Eye (tissue), 1 donor: ENCODE data around the gene DACH1.

Experiments used
- DNase-seq: peaks from one replicate; pipeline ENCODE4 v3.0.0-alpha.2; 2015

The DACH1 gene

DNA sequence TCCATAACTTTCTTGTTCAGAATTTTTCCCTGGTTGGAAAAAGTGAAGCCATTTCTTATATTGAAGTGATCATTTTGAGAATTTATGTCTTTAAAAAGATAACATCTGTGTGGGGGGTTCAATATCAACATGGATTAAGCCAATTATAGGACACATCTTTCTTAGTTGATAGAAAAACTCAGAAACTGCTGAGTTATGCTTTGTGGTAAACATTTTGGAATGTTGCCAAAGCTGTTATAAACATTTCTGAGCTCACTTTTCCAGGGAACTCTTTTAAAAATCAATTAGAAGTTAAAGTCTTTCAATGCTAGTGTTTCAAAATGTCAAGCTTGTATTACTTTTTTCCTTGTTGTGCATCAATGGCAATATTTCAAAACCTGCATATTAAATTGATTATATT is 248.8 kb downstream of the DACH1 start:
- no peak for DNase-seq

DNA sequence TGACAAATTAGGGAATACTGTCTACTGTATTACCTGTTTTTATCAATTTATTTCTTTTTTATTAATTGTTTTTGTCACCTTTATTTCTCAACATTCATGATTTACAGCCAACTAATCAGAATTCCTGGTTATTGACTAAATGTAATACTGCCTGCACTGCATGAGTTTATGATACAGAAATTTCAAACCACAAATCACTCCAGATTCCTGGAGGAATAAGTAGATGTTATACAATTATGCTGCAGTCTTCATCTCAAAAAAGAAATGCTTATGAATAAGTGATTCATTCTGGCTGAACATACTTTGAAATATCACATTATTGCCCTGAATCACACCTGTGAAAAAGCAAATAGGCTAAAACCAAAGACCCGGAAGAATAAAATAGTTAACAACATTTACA is 249.7 kb downstream of the DACH1 start:
- DNase-seq = no peak

GRCh38 chr13:71613066-71613745 is 253.8 kb downstream of the DACH1 start:
- DNase-seq = no peak

DNA sequence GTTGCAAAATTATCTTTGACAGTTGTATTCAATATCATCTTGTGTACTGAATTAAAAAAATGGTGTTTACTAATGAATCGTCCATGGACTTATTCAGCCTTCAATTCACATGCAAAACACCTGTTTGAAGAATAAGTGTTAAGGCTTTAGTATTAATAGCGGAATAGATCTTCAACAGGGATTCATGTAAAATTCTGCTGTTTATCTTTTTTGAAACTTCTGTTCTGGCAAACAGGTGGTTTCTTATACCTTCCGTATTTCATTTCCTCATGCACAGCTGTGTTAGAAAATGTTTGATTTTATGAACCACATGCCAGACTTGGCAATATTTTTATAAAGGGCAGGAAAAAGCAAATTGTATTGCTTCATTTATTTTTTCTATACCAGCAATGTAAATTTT is 255.7 kb downstream of the DACH1 start:
- DNase-seq = no peak

- no peak for DNase-seq
Measured at GRCh38 chr13:71610876-71611275, 256.1 kb downstream of the DACH1 start.

- DNase-seq = no peak
Measured at GRCh38 chr13:71609271-71609670, 257.7 kb downstream of the DACH1 start.

- no peak for DNase-seq
Measured at GRCh38 chr13:71607575-71607974, 259.4 kb downstream of the DACH1 start.

DNA sequence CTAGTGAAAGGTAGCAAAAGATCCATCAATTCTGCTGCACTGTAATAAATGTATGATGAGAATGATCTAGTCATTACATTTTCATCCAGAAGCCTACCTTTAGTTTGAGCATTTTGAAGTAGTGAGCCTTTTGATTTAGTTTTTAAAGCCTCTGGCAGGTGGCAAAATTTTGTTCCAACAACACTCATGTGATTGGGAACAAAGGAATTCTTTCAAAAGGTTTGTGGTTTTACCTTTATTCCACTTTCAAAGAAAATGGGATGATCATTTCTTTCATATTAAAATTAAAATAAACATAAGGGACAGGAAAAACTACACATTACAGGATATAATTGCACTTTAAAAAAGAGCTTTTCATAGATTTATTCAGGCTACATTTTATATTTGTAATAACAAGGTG is 260.2 kb downstream of the DACH1 start:
- no peak for DNase-seq

GRCh38 chr13:71605744-71606143 is 261.3 kb downstream of the DACH1 start:
- no peak for DNase-seq

GRCh38 chr13:71603255-71603654 is 263.7 kb downstream of the DACH1 start:
- DNase-seq = no peak

- peak; percentile 43 for DNase-seq
Measured at GRCh38 chr13:71602344-71602743, 264.7 kb downstream of the DACH1 start.

DNA sequence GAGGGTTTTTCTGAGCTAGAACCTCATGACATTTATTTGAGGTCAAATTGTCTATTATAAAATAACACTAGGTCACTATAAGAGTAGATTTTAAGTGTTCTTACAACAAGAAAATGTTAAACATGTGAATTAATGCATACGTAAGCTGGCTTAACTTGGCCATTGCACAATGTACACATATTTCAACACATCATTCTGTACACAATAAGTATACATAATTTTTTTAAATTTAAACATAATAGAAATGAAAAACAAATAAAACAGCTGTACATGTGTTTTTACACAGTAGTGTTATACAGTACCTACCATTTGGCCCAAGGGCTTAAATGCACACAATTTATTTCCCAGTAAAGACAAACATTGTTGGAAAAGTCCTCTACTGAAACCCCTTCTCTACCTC is 269.9 kb downstream of the DACH1 start:
- no peak for DNase-seq

GRCh38 chr13:71596116-71596515 is 270.9 kb downstream of the DACH1 start:
- no peak for DNase-seq

GRCh38 chr13:71593566-71593965 is 273.4 kb downstream of the DACH1 start:
- no peak for DNase-seq

- no peak for DNase-seq
Measured at GRCh38 chr13:71591374-71591773, 275.6 kb downstream of the DACH1 start.

DNA sequence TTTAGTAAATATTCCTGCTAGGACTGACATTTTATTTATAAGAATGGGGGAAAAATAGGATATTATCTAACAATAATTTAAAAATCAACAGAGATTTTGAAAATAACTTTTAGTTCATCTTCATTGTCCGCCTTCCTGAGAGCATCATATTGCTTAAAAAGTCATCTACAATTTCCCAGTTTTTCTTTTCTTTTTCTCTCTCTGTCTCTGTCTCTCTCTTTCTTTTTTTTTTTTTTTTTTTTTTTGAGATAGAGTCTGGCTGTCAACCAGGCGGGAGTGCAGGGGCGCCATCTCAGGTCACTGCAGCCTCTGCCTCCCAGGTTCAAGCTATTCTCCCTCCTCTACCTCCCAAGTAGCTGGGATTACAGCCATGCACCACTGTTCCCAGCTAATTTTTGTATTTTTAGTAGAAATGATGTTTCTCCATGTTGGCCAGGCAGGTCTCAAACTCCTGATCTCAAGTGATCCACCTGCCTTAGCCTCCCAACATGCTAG is 276.3 kb downstream of the DACH1 start:
- no peak for DNase-seq

- peak; percentile 54 for DNase-seq
Measured at GRCh38 chr13:71589032-71589431, 278.0 kb downstream of the DACH1 start.

DNA sequence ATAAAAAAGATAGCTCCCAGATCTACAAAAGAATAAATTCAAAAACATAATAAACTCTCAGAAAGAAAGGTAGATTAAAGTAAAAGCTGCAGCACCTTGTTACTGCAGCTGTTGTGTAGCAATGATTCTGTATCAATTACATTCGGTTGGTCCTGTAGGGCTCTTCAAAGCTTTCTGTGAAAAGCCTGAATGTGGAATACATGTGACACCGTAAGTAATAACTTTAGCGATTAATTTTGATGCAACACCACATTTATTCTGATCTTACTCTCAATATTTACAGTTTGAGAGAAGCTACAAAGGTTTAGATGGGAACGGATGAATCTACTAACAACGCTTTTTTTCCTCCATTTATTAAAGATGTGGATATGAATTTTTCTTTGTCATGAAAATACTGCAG is 279.2 kb downstream of the DACH1 start:
- DNase-seq = peak; percentile 52

GRCh38 chr13:71587193-71587592 is 279.8 kb downstream of the DACH1 start:
- DNase-seq = no peak

- DNase-seq = peak; percentile 69
Measured at GRCh38 chr13:71583581-71583980, 283.4 kb downstream of the DACH1 start.

GRCh38 chr13:71580614-71581013 is 286.4 kb downstream of the DACH1 start:
- DNase-seq = no peak

DNA sequence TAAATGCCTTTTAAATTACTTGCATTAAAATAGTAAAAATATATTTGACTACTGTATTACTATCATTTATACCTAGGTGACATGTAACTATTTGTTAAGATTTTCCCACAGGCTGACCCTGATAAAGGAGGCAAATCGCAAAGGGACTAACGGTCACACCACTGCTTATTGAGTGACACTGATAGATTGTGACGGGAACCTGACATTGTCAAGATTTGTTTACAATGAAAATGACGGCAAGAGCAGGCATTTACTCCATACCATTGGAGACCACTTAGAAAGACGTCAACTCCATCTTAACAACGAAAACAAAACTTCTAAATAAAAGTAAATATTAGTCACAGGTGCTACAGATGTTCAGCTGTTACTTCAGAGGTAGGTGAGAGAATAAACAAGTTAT is 289.0 kb downstream of the DACH1 start:
- peak; percentile 94 for DNase-seq

DNA sequence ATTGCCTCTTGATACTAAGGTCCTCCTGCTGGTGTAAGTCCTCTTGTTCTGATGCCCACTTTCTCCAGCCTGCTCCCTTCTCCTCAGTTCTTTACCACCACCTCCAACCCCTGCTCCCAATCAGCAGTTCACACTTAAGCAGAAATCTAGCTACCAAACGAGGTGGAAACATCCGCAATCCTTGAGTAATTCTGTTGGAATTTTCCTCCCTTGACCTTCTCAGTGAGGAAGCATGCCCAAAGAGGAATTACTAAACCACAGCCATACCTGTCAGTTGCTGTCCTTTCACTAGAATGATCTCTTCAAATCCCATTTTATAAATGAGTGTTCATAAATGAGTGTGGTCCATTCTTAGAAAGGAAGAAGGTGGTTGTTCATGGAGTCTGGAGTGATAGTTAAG is 289.9 kb downstream of the DACH1 start:
- peak; percentile 57 for DNase-seq

DNA sequence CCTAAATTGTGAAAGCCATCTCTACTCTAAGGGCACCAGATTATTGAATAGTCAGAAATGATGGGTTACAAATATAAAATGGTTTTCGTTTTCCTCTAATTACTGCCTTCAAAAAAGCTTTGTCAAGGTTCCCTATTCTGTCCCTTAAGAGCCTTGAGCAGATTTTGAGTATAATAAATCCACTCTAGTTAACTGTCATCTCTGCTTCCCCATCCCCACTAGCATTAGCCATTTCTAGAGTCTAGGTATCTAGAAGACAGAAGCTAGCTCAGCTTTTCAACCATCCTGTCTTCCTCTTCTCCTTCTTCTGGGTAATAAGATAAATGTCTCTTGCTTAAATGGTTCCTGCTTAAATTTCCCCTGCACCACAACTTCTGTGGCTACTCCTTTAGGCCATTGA is 290.4 kb downstream of the DACH1 start:
- no peak for DNase-seq

- no peak for DNase-seq
Measured at GRCh38 chr13:71546881-71547280, 320.1 kb downstream of the DACH1 start.
